ENCODE measurements around the gene APRT. TPM values are rescaled to one million over a fixed set of nuclear protein-coding genes. Genes with fewer than 3 reads are reported as not detected.

Gene APRT
- total RNA-seq, 1 donor from 2014 or later = 85.2 TPM

GRCh38 chr16:88816736-88817535 lies 5.2 kb upstream of the APRT start:
- ATAC-seq = no peak
- H3K4me1 ChIP-seq = peaks cover 8% of the 10 kb centered on the region
- H3K36me3 ChIP-seq = peaks cover 2% of the 10 kb centered on the region
- intact Hi-C loops (cut with DNase I) = no loop called here
- no peaks in the 10 kb centered on the region for H3K9me3 ChIP-seq
- no peak for TF ChIP-seq CTCF (IDR thresholded peaks at IDR 0.05)
- no peak overlapping the region for H3K4me3 ChIP-seq
- DNase-seq = no peak
- H3K27me3 ChIP-seq = no peaks in the 10 kb centered on the region
- H3K27ac ChIP-seq = no peak overlapping the region

GRCh38 chr16:88815901-88816589 lies 4.3 kb upstream of the APRT start:
- H3K4me3 ChIP-seq = no peak overlapping the region
- ATAC-seq (no peak), DNase-seq (no peak)
- TF ChIP-seq CTCF (IDR thresholded peaks at IDR 0.05) = peak; percentile 67
- intact Hi-C loops (cut with DNase I) = no loop called here
- no peaks in the 10 kb centered on the region for H3K9me3 ChIP-seq
- H3K36me3 ChIP-seq = no peaks in the 10 kb centered on the region
- H3K27me3 ChIP-seq = no peaks in the 10 kb centered on the region
- H3K27ac ChIP-seq = no peak overlapping the region
- peaks cover 9% of the 10 kb centered on the region for H3K4me1 ChIP-seq

GRCh38 chr16:88815227-88815626 lies 3.5 kb upstream of the APRT start:
- ATAC-seq = no peak
- peaks cover 17% of the 10 kb centered on the region for H3K4me1 ChIP-seq
- DNase-seq = no peak

GRCh38 chr16:88814144-88814502 lies 2.4 kb upstream of the APRT start:
- ATAC-seq = no peak

More at GRCh38 chr16:88815227-88815626, 3.5 kb upstream of the APRT start:
- no peaks in the 10 kb centered on the region for H3K9me3 ChIP-seq
- H3K27me3 ChIP-seq = no peaks in the 10 kb centered on the region
- intact Hi-C loops (cut with DNase I) = no loop called here
- no peak for TF ChIP-seq CTCF (IDR thresholded peaks at IDR 0.05)
- H3K4me3 ChIP-seq = no peak overlapping the region
- H3K36me3 ChIP-seq = peaks cover under 1% of the 10 kb centered on the region
- no peak overlapping the region for H3K27ac ChIP-seq

More at GRCh38 chr16:88814144-88814502, 2.4 kb upstream of the APRT start:
- intact Hi-C loops (cut with DNase I) = no loop called here
- Histone ChIP-seq H3K27ac (no peak overlapping the region), H3K4me1 (peaks cover 23% of the 10 kb centered on the region), H3K27me3 (no peaks in the 10 kb centered on the region), H3K9me3 (no peaks in the 10 kb centered on the region), H3K4me3 (no peak overlapping the region), H3K36me3 (peaks cover 11% of the 10 kb centered on the region)
- no peak for TF ChIP-seq CTCF (IDR thresholded peaks at IDR 0.05)
- no peak for DNase-seq
